Osteoblast (primary cell): ENCODE data around the gene HMGA1. TPM values are rescaled to one million over a fixed set of nuclear protein-coding genes. Genes with fewer than 3 reads are reported as not detected.

Experiments
- DNase-seq: peaks from one replicate; pipeline ENCODE4 v3.0.0; 2011; ENCODE audit warnings: low spot score, mixed read lengths; ENCODE audit not compliant: insufficient read length; ENCODE audit errors: missing footprints
- H2AFZ ChIP-seq: 2 replicates; pipeline ENCODE4 v1.6.0; 2011; ENCODE audit warnings: mild to moderate bottlenecking, low read length
- H3K27ac ChIP-seq: 2 replicates; pipeline ENCODE4 v1.5.1; 2011; ENCODE audit warnings: mild to moderate bottlenecking, low read depth, low read length, moderate library complexity
- H3K27me3 ChIP-seq: 2 replicates; pipeline ENCODE4 v1.6.0; 2012; ENCODE audit warnings: mild to moderate bottlenecking, control low read depth, inconsistent platforms, low read length, moderate library complexity; ENCODE audit not compliant: insufficient read depth
- H3K36me3 ChIP-seq: 2 replicates; pipeline ENCODE4 v1.5.1; 2011; ENCODE audit warnings: mild to moderate bottlenecking, low read length, control low read depth, moderate library complexity; ENCODE audit not compliant: insufficient read depth
- H3K4me1 ChIP-seq: 2 replicates; pipeline ENCODE4 v1.5.1; 2011; ENCODE audit warnings: mild to moderate bottlenecking, low read length, control low read depth, moderate library complexity; ENCODE audit not compliant: insufficient read depth
- H3K4me2 ChIP-seq: 2 replicates; pipeline ENCODE4 v1.6.0; 2011; ENCODE audit warnings: mild to moderate bottlenecking, low read length; ENCODE audit not compliant: insufficient read depth
- H3K4me3 ChIP-seq: fragments of 200-600 bp; sonication (generic); 3 replicates; pipeline ENCODE4 v1.5.1; 2012; ENCODE audit warnings: mild to moderate bottlenecking, low read length, inconsistent platforms; ENCODE audit not compliant: insufficient read depth
- H3K79me2 ChIP-seq: 2 replicates; pipeline ENCODE4 v1.6.0; 2012; ENCODE audit warnings: mild to moderate bottlenecking, low read length, control low read depth, inconsistent platforms; ENCODE audit not compliant: insufficient read depth
- H3K9me3 ChIP-seq: 2 replicates; pipeline ENCODE4 v1.5.1; 2011; ENCODE audit warnings: low read depth, low read length, control low read depth
- H4K20me1 ChIP-seq: 2 replicates; pipeline ENCODE4 v1.6.0; 2012; ENCODE audit warnings: mild to moderate bottlenecking, low read length, control low read depth; ENCODE audit not compliant: insufficient read depth
- CTCF ChIP-seq: IDR thresholded peaks from 2 replicates; pipeline ENCODE4 v1.5.1; 2011; ENCODE audit warnings: mild to moderate bottlenecking, low read depth, low read length, moderate library complexity; ENCODE audit errors: extremely low read depth
- total RNA-seq: library from RNA; depleted of rRNA; stranded (reverse); fragments of >200 nt; gene quantifications from 2 replicates; pipeline ENCODE4 v1.2.3, GENCODE V29; 2012

Gene HMGA1
- total RNA-seq, 1 donor: 59.4 TPM

GRCh38 chr6:34234667-34235306 is 1.9 kb upstream of the HMGA1 start:
- no peak for TF ChIP-seq CTCF
- no peaks in the 10 kb centered on the region for H3K9me3 ChIP-seq
- no peak for DNase-seq
- no peak overlapping the region for H3K4me2 ChIP-seq
- peaks cover 24% of the 10 kb centered on the region for H3K79me2 ChIP-seq
- peaks cover 3% of the 10 kb centered on the region for H4K20me1 ChIP-seq
- peaks cover 3% of the 10 kb centered on the region for H3K36me3 ChIP-seq
- H3K4me1 ChIP-seq: peaks cover 24% of the 10 kb centered on the region
- H3K27me3 ChIP-seq: no peaks in the 10 kb centered on the region
- H3K4me3 ChIP-seq: no peak overlapping the region
- no peak overlapping the region for H3K27ac ChIP-seq
- no peak overlapping the region for H2AFZ ChIP-seq

- Histone ChIP-seq H3K27ac (no peak overlapping the region), H2AFZ (no peak overlapping the region), H3K27me3 (no peaks in the 10 kb centered on the region), H3K4me3 (no peak overlapping the region), H3K9me3 (no peaks in the 10 kb centered on the region), H3K36me3 (peaks cover 5% of the 10 kb centered on the region), H3K79me2 (peaks cover 31% of the 10 kb centered on the region), H3K4me2 (peak overlapping the region; percentile 72), H4K20me1 (peaks cover 6% of the 10 kb centered on the region), H3K4me1 (peaks cover 28% of the 10 kb centered on the region)
- DNase-seq: peak; percentile 97
- no peak for TF ChIP-seq CTCF
These were observed 1.2 kb upstream of the HMGA1 start for GRCh38 chr6:34235307-34236130.

GRCh38 chr6:34236131-34236442 is 586 bp upstream of the HMGA1 start:
- no peak overlapping the region for H2AFZ ChIP-seq
- H3K4me3 ChIP-seq: peak overlapping the region; percentile 73
- H3K4me1 ChIP-seq: peaks cover 28% of the 10 kb centered on the region
- peak; percentile 41 for DNase-seq
- H3K27ac ChIP-seq: no peak overlapping the region
- no peaks in the 10 kb centered on the region for H3K9me3 ChIP-seq
- TF ChIP-seq CTCF: no peak
- H3K4me2 ChIP-seq: peak overlapping the region; percentile 72
- no peaks in the 10 kb centered on the region for H3K27me3 ChIP-seq
- peaks cover 10% of the 10 kb centered on the region for H3K36me3 ChIP-seq
- H4K20me1 ChIP-seq: peaks cover 6% of the 10 kb centered on the region
- H3K79me2 ChIP-seq: peaks cover 35% of the 10 kb centered on the region

- no peak for TF ChIP-seq CTCF
- Histone ChIP-seq H3K9me3 (no peaks in the 10 kb centered on the region), H3K4me2 (peak overlapping the region; percentile 82), H3K27ac (peak overlapping the region; percentile 48), H3K4me3 (peak overlapping the region; percentile 85), H2AFZ (peak overlapping the region; percentile 56), H3K79me2 (peaks cover 37% of the 10 kb centered on the region), H3K4me1 (peaks cover 35% of the 10 kb centered on the region), H4K20me1 (peaks cover 6% of the 10 kb centered on the region), H3K36me3 (peaks cover 22% of the 10 kb centered on the region), H3K27me3 (no peaks in the 10 kb centered on the region)
- peak; percentile 95 for DNase-seq
These were observed 646 bp downstream of the HMGA1 start for GRCh38 chr6:34237316-34237721.
